HEK293 (cell line): ENCODE results near the gene GRK5.

Source experiments
- CTCF ChIA-PET: fragments of 350-600 bp; formaldehyde crosslinking; extraction: SDS; loops from one replicate; lab custom pipeline; 2021; ENCODE audit warnings: antibody characterized with exemption; lab: Yijun Ruan, JAX
- POLR2A ChIA-PET: fragments of 300-600 bp; formaldehyde crosslinking; extraction: SDS; loops from one replicate; lab custom pipeline; 2020; ENCODE audit warnings: antibody characterized with exemption, inconsistent platforms; lab: Yijun Ruan, JAX
- H3K27ac ChIP-seq: fragments of 200-500 bp; sonication (Bioruptor generic); 2 replicates; pipeline ENCODE4 v1.5.1; 2014; ENCODE audit warnings: low read depth, low read length, control low read depth, inconsistent platforms; ENCODE audit errors: extremely low read depth
- H3K36me3 ChIP-seq, 2 experiments: fragments of 200-500 bp in 1 of 2; sonication (Bioruptor generic) in 1 of 2; 1 replicate in 1 of 2; 2 replicates in 1 of 2; pipeline ENCODE4 v1.5.1; 2014 to 2017; ENCODE audit warnings: inconsistent platforms in 2 of 2, low read length in 2 of 2; ENCODE audit not compliant: control insufficient read depth in 2 of 2, insufficient read depth in 1 of 2
- H3K4me1 ChIP-seq: fragments of 200-500 bp; sonication (Bioruptor generic); 2 replicates; pipeline ENCODE4 v1.5.1; 2014; ENCODE audit warnings: mild to moderate bottlenecking, low read length, inconsistent platforms; ENCODE audit not compliant: control insufficient read depth, insufficient read depth
- H3K4me3 ChIP-seq: 2 replicates; pipeline ENCODE4 v1.5.1; 2011; ENCODE audit warnings: low read depth, mild to moderate bottlenecking, control low read depth, low read length, moderate library complexity
- H3K9me3 ChIP-seq: fragments of 200-500 bp; sonication (Bioruptor generic); 2 replicates; pipeline ENCODE4 v1.5.1; 2014; ENCODE audit warnings: low read depth, low read length, inconsistent platforms; ENCODE audit not compliant: control insufficient read depth, insufficient read depth
- FEZF1 ChIP-seq: fragments of 450-650 bp; formaldehyde crosslinking; IDR thresholded peaks from 2 replicates; pipeline ENCODE4 v1.5.1; 2016; ENCODE audit warnings: missing biosample characterization, missing genetic modification characterization
- GLI2 ChIP-seq: fragments of 450-650 bp; formaldehyde crosslinking; IDR thresholded peaks from 2 replicates; pipeline ENCODE4; 2017; ENCODE audit warnings: missing biosample characterization, missing genetic modification characterization, low read depth, borderline replicate concordance
- GLIS1 ChIP-seq: fragments of 450-650 bp; formaldehyde crosslinking; IDR thresholded peaks from 2 replicates; pipeline ENCODE4 v1.5.1; 2016; ENCODE audit warnings: missing biosample characterization, missing genetic modification characterization
- KLF8 ChIP-seq: fragments of 450-650 bp; formaldehyde crosslinking; IDR thresholded peaks from 2 replicates; pipeline ENCODE4 v1.5.1; 2016; ENCODE audit warnings: missing biosample characterization, missing genetic modification characterization
- KLF9 ChIP-seq: fragments of 450-650 bp; formaldehyde crosslinking; IDR thresholded peaks from 2 replicates; pipeline ENCODE4 v1.5.1; 2016; ENCODE audit warnings: missing biosample characterization, missing genetic modification characterization, low read depth
- OSR2 ChIP-seq: fragments of 450-650 bp; formaldehyde crosslinking; IDR thresholded peaks from 2 replicates; pipeline ENCODE4 v1.5.1; 2016; ENCODE audit warnings: missing biosample characterization, missing genetic modification characterization
- PRDM1 ChIP-seq: fragments of 450-650 bp; formaldehyde crosslinking; IDR thresholded peaks from 2 replicates; pipeline ENCODE4; 2016; ENCODE audit warnings: missing biosample characterization, missing genetic modification characterization
- ZBTB17 ChIP-seq: fragments of 450-650 bp; formaldehyde crosslinking; IDR thresholded peaks from 2 replicates; pipeline ENCODE4 v1.5.1; 2016; ENCODE audit warnings: missing biosample characterization, missing genetic modification characterization
- ZBTB20 ChIP-seq: fragments of 450-650 bp; formaldehyde crosslinking; IDR thresholded peaks from 2 replicates; pipeline ENCODE4 v1.5.1; 2016; ENCODE audit warnings: missing biosample characterization, missing genetic modification characterization
- ZNF324 ChIP-seq: fragments of 450-650 bp; formaldehyde crosslinking; IDR thresholded peaks from 2 replicates; pipeline ENCODE4 v1.5.1; 2016; ENCODE audit warnings: missing biosample characterization, missing genetic modification characterization
- ZNF335 ChIP-seq: fragments of 450-650 bp; formaldehyde crosslinking; conservative IDR thresholded peaks from 2 replicates; pipeline ENCODE4 v1.5.1; 2016; ENCODE audit warnings: missing biosample characterization, missing genetic modification characterization
- ZNF549 ChIP-seq: fragments of 450-650 bp; IDR thresholded peaks from 2 replicates; pipeline ENCODE4 v1.5.1; 2018; ENCODE audit warnings: missing biosample characterization, missing genetic modification characterization, mild to moderate bottlenecking, inconsistent platforms, moderate library complexity
- ZNF561 ChIP-seq: fragments of 450-650 bp; IDR thresholded peaks from 2 replicates; pipeline ENCODE4 v1.5.1; 2018; ENCODE audit warnings: missing biosample characterization, missing genetic modification characterization, borderline replicate concordance
- ZNF600 ChIP-seq: fragments of 450-650 bp; formaldehyde crosslinking; IDR thresholded peaks from 2 replicates; pipeline ENCODE4 v1.5.1; 2016; ENCODE audit warnings: missing biosample characterization, missing genetic modification characterization
- ZNF623 ChIP-seq: fragments of 450-650 bp; formaldehyde crosslinking; IDR thresholded peaks from 2 replicates; pipeline ENCODE4 v1.5.1; 2016; ENCODE audit warnings: missing biosample characterization, missing genetic modification characterization
- ZNF626 ChIP-seq: fragments of 450-650 bp; sonication (Bioruptor Pico); formaldehyde crosslinking; IDR thresholded peaks from 2 replicates; pipeline ENCODE4 v1.5.1; 2018; ENCODE audit warnings: missing biosample characterization, missing genetic modification characterization, inconsistent platforms
- ZNF629 ChIP-seq: fragments of 450-650 bp; formaldehyde crosslinking; IDR thresholded peaks from 2 replicates; pipeline ENCODE4 v1.5.1; 2017; ENCODE audit warnings: missing biosample characterization, missing genetic modification characterization
- ZNF677 ChIP-seq: fragments of 450-650 bp; IDR thresholded peaks from 2 replicates; pipeline ENCODE4 v1.5.0; 2018; ENCODE audit warnings: missing biosample characterization, mild to moderate bottlenecking, missing genetic modification characterization, moderate library complexity
- ZNF792 ChIP-seq: fragments of 450-650 bp; formaldehyde crosslinking; IDR thresholded peaks from 2 replicates; pipeline ENCODE4 v1.5.1; 2016; ENCODE audit warnings: missing biosample characterization, missing genetic modification characterization
- ZXDB ChIP-seq: fragments of 450-650 bp; formaldehyde crosslinking; IDR thresholded peaks from 2 replicates; pipeline ENCODE4 v1.5.1; 2016; ENCODE audit warnings: missing biosample characterization, missing genetic modification characterization
- TF ChIP-seq, protein P1 (sequence below): fragments of 450-650 bp; formaldehyde crosslinking; conservative IDR thresholded peaks from 2 replicates; pipeline ENCODE4 v1.5.1; 2016; ENCODE audit warnings: low read depth, missing biosample characterization, missing genetic modification characterization
- TF ChIP-seq, protein P2 (sequence below): fragments of 450-650 bp; formaldehyde crosslinking; IDR thresholded peaks from 2 replicates; pipeline ENCODE4 v1.5.1; 2016; ENCODE audit warnings: missing biosample characterization, missing genetic modification characterization
- TF ChIP-seq, protein P3 (sequence below): fragments of 450-650 bp; formaldehyde crosslinking; IDR thresholded peaks from 2 replicates; pipeline ENCODE4 v1.5.1; 2016; ENCODE audit warnings: missing biosample characterization, missing genetic modification characterization
- TF ChIP-seq, protein P4 (sequence below): fragments of 450-650 bp; formaldehyde crosslinking; IDR thresholded peaks from 2 replicates; pipeline ENCODE4 v1.5.1; 2016; ENCODE audit warnings: missing biosample characterization, missing genetic modification characterization

GRK5 gene

DNA sequence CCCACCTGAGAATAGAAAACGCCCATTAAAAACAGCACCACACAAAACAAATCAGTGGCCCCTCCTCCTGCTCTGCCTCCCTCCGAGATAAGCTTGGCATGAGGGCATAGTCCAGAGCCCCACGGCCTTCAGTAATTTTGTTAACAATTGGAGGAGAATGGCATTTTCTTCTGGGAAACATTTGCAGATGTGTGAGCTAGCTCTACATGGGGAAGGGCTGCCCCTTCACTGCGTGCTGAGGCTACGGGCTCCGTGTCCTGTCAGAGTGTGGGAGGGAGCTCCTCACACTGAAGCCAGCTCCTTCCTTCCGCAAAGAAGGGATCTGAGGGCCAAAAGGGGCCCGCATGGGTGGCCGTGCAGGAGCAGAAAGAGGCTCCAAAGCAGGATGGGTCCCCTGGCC, 15.2 kb downstream of the GRK5 start:
- Histone ChIP-seq H3K9me3 (no peaks in the 10 kb centered on the region), H3K36me3 (no peaks in the 10 kb centered on the region), H3K4me1 (peaks cover 20% of the 10 kb centered on the region), H3K4me3 (no peak overlapping the region), H3K27ac (no peak overlapping the region)
- ChIA-PET CTCF (interaction anchor here (0.5 to 1.1 kb wide), 4 partner anchors 13 to 16 kb away, joined by 3 to 4 read pairs (median 4); no protein-coding TSS in a partner anchor), POLR2A (interaction anchor here (1.2 kb wide), 1 partner anchor 15 kb away, joined by 3 read pairs; no protein-coding TSS in a partner anchor)
- TF ChIP-seq KLF9 (tag by site-specific recombination) = no peak
- TF ChIP-seq ZNF549 = peak; percentile 64
- TF ChIP-seq ZXDB (tag by site-specific recombination) = 0 out of 2 replicates have a peak, but pooled peaks have one; percentile 8
- TF ChIP-seq ZNF561 (tag by site-specific recombination) = 0 out of 2 replicates have a peak, but pooled peaks have one; percentile 11
- peak; percentile 13 for TF ChIP-seq GLIS1 (tag by site-specific recombination)
- peak; percentile 72 for TF ChIP-seq ZNF600 (tag by site-specific recombination)
- TF ChIP-seq, all 188 proteins: peak for 5

DNA sequence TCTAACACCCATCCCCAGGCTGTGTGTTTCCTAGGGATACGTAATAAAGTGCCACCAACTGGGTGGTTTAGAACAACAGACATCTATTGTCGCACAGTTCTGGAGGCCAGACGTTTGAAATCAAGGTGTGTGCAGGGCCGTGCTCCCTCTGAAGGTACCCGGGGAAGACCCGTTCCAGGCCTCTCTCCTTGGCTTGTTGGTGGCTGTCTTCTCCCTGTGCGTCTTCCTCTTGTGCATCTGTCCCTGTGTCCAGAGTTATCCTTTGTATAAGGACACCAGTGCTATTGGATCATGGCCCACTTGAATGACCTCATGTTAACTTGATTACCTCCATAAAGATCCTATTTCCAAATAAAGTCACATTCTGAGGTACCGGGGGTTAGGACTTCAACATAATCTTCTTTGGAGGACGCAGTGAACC, 15.6 kb downstream of the GRK5 start:
- POLR2A ChIA-PET = interaction anchor here (1.2 kb wide), 1 partner anchor 15 kb away, joined by 3 read pairs; no protein-coding TSS in a partner anchor
- CTCF ChIA-PET = interaction anchor here (0.7 to 1.1 kb wide), 3 partner anchors 13 to 238 kb away, joined by 3 to 4 read pairs (median 4); no protein-coding TSS in a partner anchor
- Histone ChIP-seq H3K27ac (no peak overlapping the region), H3K4me1 (peaks cover 17% of the 10 kb centered on the region), H3K9me3 (no peaks in the 10 kb centered on the region), H3K36me3 (no peaks in the 10 kb centered on the region), H3K4me3 (no peak overlapping the region)
- peak; percentile 42 for TF ChIP-seq ZBTB17
- TF ChIP-seq ZNF335 (tag by site-specific recombination) = peak; percentile 36; the same call in 1 of the 2 replicates
- TF ChIP-seq ZNF629 (tag by site-specific recombination) = peak; percentile 83
- TF ChIP-seq ZNF677 = no peak
- 0 out of 2 replicates have a peak, but pooled peaks have one; percentile 21 for TF ChIP-seq FEZF1
- TF ChIP-seq, protein P1, sequence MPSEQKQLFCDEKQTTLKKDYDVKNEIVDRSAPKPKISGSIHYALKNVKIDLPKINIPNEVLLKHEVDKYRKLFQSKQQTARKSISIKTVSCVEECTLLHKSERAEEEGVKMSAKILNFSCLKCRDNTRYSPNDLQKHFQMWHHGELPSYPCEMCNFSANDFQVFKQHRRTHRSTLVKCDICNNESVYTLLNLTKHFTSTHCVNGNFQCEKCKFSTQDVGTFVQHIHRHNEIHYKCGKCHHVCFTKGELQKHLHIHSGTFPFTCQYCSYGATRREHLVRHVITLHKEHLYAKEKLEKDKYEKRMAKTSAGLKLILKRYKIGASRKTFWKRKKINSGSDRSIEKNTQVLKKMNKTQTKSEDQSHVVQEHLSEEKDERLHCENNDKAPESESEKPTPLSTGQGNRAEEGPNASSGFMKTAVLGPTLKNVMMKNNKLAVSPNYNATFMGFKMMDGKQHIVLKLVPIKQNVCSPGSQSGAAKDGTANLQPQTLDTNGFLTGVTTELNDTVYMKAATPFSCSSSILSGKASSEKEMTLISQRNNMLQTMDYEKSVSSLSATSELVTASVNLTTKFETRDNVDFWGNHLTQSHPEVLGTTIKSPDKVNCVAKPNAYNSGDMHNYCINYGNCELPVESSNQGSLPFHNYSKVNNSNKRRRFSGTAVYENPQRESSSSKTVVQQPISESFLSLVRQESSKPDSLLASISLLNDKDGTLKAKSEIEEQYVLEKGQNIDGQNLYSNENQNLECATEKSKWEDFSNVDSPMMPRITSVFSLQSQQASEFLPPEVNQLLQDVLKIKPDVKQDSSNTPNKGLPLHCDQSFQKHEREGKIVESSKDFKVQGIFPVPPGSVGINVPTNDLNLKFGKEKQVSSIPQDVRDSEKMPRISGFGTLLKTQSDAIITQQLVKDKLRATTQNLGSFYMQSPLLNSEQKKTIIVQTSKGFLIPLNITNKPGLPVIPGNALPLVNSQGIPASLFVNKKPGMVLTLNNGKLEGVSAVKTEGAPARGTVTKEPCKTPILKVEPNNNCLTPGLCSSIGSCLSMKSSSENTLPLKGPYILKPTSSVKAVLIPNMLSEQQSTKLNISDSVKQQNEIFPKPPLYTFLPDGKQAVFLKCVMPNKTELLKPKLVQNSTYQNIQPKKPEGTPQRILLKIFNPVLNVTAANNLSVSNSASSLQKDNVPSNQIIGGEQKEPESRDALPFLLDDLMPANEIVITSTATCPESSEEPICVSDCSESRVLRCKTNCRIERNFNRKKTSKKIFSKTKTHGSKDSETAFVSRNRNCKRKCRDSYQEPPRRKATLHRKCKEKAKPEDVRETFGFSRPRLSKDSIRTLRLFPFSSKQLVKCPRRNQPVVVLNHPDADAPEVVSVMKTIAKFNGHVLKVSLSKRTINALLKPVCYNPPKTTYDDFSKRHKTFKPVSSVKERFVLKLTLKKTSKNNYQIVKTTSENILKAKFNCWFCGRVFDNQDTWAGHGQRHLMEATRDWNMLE (tag by site-specific recombination) = no peak
- TF ChIP-seq ZNF561 (tag by site-specific recombination) = no peak
- peak; percentile 12; the same call in 1 of the 2 replicates for TF ChIP-seq KLF8 (tag by site-specific recombination)
- no peak for TF ChIP-seq ZNF626
- no peak for TF ChIP-seq OSR2 (tag by site-specific recombination)
- TF ChIP-seq ZBTB20 (tag by site-specific recombination) = peak; percentile 60
- no peak for TF ChIP-seq GLI2 (tag by site-specific recombination)
- TF ChIP-seq ZNF623 (tag by site-specific recombination) = peak; percentile 13; the same call in 1 of the 2 replicates
- TF ChIP-seq, protein P2, sequence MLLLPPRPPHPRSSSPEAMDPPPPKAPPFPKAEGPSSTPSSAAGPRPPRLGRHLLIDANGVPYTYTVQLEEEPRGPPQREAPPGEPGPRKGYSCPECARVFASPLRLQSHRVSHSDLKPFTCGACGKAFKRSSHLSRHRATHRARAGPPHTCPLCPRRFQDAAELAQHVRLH (tag by site-specific recombination) = peak; percentile 34; the same call in 1 of the 2 replicates
- no peak for TF ChIP-seq PRDM1 (tag by site-specific recombination)
- TF ChIP-seq ZNF324 (tag by site-specific recombination) = peak; percentile 33; the same call in 1 of the 2 replicates
- peak; percentile 27; the same call in 1 of the 2 replicates for TF ChIP-seq ZXDB (tag by site-specific recombination)
- TF ChIP-seq, protein P3, sequence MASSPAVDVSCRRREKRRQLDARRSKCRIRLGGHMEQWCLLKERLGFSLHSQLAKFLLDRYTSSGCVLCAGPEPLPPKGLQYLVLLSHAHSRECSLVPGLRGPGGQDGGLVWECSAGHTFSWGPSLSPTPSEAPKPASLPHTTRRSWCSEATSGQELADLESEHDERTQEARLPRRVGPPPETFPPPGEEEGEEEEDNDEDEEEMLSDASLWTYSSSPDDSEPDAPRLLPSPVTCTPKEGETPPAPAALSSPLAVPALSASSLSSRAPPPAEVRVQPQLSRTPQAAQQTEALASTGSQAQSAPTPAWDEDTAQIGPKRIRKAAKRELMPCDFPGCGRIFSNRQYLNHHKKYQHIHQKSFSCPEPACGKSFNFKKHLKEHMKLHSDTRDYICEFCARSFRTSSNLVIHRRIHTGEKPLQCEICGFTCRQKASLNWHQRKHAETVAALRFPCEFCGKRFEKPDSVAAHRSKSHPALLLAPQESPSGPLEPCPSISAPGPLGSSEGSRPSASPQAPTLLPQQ (tag by site-specific recombination) = peak; percentile 72; the same call in 1 of the 2 replicates
- TF ChIP-seq, protein P4, sequence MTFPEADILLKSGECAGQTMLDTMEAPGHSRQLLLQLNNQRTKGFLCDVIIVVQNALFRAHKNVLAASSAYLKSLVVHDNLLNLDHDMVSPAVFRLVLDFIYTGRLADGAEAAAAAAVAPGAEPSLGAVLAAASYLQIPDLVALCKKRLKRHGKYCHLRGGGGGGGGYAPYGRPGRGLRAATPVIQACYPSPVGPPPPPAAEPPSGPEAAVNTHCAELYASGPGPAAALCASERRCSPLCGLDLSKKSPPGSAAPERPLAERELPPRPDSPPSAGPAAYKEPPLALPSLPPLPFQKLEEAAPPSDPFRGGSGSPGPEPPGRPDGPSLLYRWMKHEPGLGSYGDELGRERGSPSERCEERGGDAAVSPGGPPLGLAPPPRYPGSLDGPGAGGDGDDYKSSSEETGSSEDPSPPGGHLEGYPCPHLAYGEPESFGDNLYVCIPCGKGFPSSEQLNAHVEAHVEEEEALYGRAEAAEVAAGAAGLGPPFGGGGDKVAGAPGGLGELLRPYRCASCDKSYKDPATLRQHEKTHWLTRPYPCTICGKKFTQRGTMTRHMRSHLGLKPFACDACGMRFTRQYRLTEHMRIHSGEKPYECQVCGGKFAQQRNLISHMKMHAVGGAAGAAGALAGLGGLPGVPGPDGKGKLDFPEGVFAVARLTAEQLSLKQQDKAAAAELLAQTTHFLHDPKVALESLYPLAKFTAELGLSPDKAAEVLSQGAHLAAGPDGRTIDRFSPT (tag by site-specific recombination) = peak; percentile 37; the same call in 1 of the 2 replicates
- 0 out of 2 replicates have a peak, but pooled peaks have one; percentile 18 for TF ChIP-seq ZNF792 (tag by site-specific recombination)
